H1 (cell line): ENCODE results near the gene RAB11FIP3. TPM values are rescaled to one million over a fixed set of nuclear protein-coding genes. Genes with fewer than 3 reads are reported as not detected.

ENCODE experiments used
- CTCF ChIA-PET: fragments of 300-600 bp; sonication (Branson Sonifier 250); formaldehyde crosslinking; loops from one replicate; lab custom pipeline; 2021; ENCODE audit not compliant: partially characterized antibody; lab: Charles Lee
- POLR2A ChIA-PET: fragments of 300-600 bp; sonication (Branson Sonifier 250); formaldehyde crosslinking; loops from one replicate; lab custom pipeline; 2021; ENCODE audit warnings: inconsistent platforms; ENCODE audit not compliant: partially characterized antibody; lab: Charles Lee
- DNase-seq, 2 experiments: peaks; one replicate each; pipeline versions ENCODE4 v3.0.0 to v3.0.0-alpha.2; 2010 to 2022; ENCODE audit warnings: low spot score in 2 of 2, low read depth in 1 of 2, mixed read lengths in 1 of 2
- FAIRE-seq: peaks from 2 replicates; lab custom pipeline; 2011; peaks lifted over from hg19 to GRCh38; lab: Jason Lieb, UNC
- H2AFZ ChIP-seq: 2 replicates; pipeline ENCODE4 v1.8.1; 2012; ENCODE audit warnings: low read length, inconsistent platforms
- H2AK5ac ChIP-seq: 2 replicates; pipeline ENCODE4 v1.6.1; 2013; ENCODE audit warnings: low read depth, low read length
- H2BK120ac ChIP-seq: replicated peaks from 2 replicates; pipeline ENCODE3; 2013; ENCODE audit warnings: low read depth, low read length, inconsistent platforms
- H2BK12ac ChIP-seq: 2 replicates; pipeline ENCODE4 v1.6.1; 2013; ENCODE audit warnings: low read depth, low read length
- H2BK15ac ChIP-seq: 2 replicates; pipeline ENCODE4 v1.6.1; 2013; ENCODE audit warnings: low read length
- H2BK20ac ChIP-seq: 2 replicates; pipeline ENCODE4 v1.6.1; 2013; ENCODE audit warnings: low read length
- H2BK5ac ChIP-seq: 2 replicates; pipeline ENCODE4 v1.6.1; 2013; ENCODE audit warnings: low read depth, low read length
- H3K14ac ChIP-seq: 2 replicates; pipeline ENCODE4 v1.6.1; 2013; ENCODE audit warnings: inconsistent platforms; ENCODE audit not compliant: insufficient read length
- H3K18ac ChIP-seq: 2 replicates; pipeline ENCODE4 v1.6.1; 2013; ENCODE audit warnings: low read length; ENCODE audit errors: extremely low read depth
- H3K23ac ChIP-seq: 2 replicates; pipeline ENCODE4 v1.6.1; 2013; ENCODE audit warnings: inconsistent platforms; ENCODE audit not compliant: insufficient read length
- H3K23me2 ChIP-seq: 2 replicates; pipeline ENCODE4 v1.6.1; 2013; ENCODE audit warnings: low read depth, low read length
- H3K27ac ChIP-seq: 2 replicates; pipeline ENCODE4 v1.6.1; 2011; ENCODE audit warnings: low read depth, low read length, inconsistent platforms
- H3K27me3 ChIP-seq, 4 experiments: replicated peaks in 1 of 4; 1 replicate in 1 of 4; 2 replicates in 3 of 4; pipeline versions ENCODE4 v1.6.1 to v1.8.1; 2011 to 2013; ENCODE audit warnings: low read length in 3 of 4, mild to moderate bottlenecking in 3 of 4, inconsistent platforms in 2 of 4, mixed read lengths in 2 of 4, moderate library complexity in 1 of 4; ENCODE audit not compliant: control insufficient read depth in 3 of 4, insufficient read depth in 3 of 4; ENCODE audit errors: extremely low read depth in 1 of 4
- H3K36me3 ChIP-seq, 4 experiments: 2 replicates each; pipeline versions ENCODE4 v1.6.1 to v1.8.1; 2011 to 2013; ENCODE audit warnings: mild to moderate bottlenecking in 4 of 4, low read length in 3 of 4, moderate library complexity in 2 of 4, control low read depth in 1 of 4, inconsistent platforms in 1 of 4; ENCODE audit not compliant: insufficient read depth in 4 of 4, control insufficient read depth in 2 of 4
- H3K4ac ChIP-seq: replicated peaks from 2 replicates; pipeline ENCODE3; 2013; ENCODE audit warnings: low read length, low read depth, mixed read lengths, inconsistent platforms; ENCODE audit not compliant: insufficient read length
- H3K4me1 ChIP-seq, 4 experiments: replicated peaks in 1 of 4; 1 replicate in 1 of 4; 2 replicates in 3 of 4; pipeline versions ENCODE4 v1.6.1 to v1.8.1; 2011 to 2013; ENCODE audit warnings: low read length in 3 of 4, inconsistent platforms in 2 of 4, mixed read lengths in 1 of 4; ENCODE audit not compliant: insufficient read depth in 4 of 4, control insufficient read depth in 3 of 4
- H3K4me2 ChIP-seq, 2 experiments: 2 replicates each; pipeline versions ENCODE4 v1.6.1 to v1.8.1; 2011 to 2013; ENCODE audit warnings: low read depth in 2 of 2, low read length in 2 of 2, control low read depth in 1 of 2, inconsistent platforms in 1 of 2, mild to moderate bottlenecking in 1 of 2; ENCODE audit not compliant: insufficient read depth in 1 of 2
- H3K4me3 ChIP-seq, 4 experiments: fragments of 200-600, 300-600 bp in 1 of 4; sonication (generic), shearing (Covaris generic), sonication (Bioruptor Twin) in 1 of 4; 2 replicates each; pipeline versions ENCODE4 v1.5.1 to v1.8.1; 2011 to 2016; ENCODE audit warnings: low read length in 4 of 4, low read depth in 3 of 4, control low read depth in 2 of 4, inconsistent platforms in 2 of 4, mild to moderate bottlenecking in 2 of 4, mixed read lengths in 1 of 4, moderate library complexity in 1 of 4; ENCODE audit not compliant: insufficient read depth in 2 of 4; ENCODE audit errors: extremely low read depth in 1 of 4
- H3K56ac ChIP-seq: replicated peaks from 2 replicates; pipeline ENCODE3; 2013; ENCODE audit warnings: low read depth, mild to moderate bottlenecking, mixed read lengths, low read length, inconsistent platforms; ENCODE audit not compliant: insufficient read length
- H3K79me1 ChIP-seq: 2 replicates; pipeline ENCODE4 v1.6.1; 2013; ENCODE audit warnings: low read depth, low read length, control low read depth
- H3K79me2 ChIP-seq, 2 experiments: 2 replicates each; pipeline versions ENCODE4 v1.6.1 to v1.8.1; 2012 to 2013; ENCODE audit warnings: low read length in 2 of 2, mild to moderate bottlenecking in 2 of 2, inconsistent platforms in 1 of 2; ENCODE audit not compliant: insufficient read depth in 2 of 2, control insufficient read depth in 1 of 2
- H3K9ac ChIP-seq, 4 experiments: replicated peaks in 1 of 4; 1 replicate in 1 of 4; 2 replicates in 3 of 4; pipeline versions ENCODE4 v1.6.1 to v1.8.1; 2011 to 2013; ENCODE audit warnings: low read depth in 3 of 4, low read length in 3 of 4, control low read depth in 2 of 4, mild to moderate bottlenecking in 2 of 4, moderate library complexity in 2 of 4, inconsistent platforms in 1 of 4; ENCODE audit errors: extremely low read depth in 1 of 4
- H3K9me3 ChIP-seq, 2 experiments: 2 replicates each; pipeline versions ENCODE4 v1.6.1 to v1.8.1; 2012 to 2013; ENCODE audit warnings: mild to moderate bottlenecking in 2 of 2, moderate library complexity in 2 of 2, control low read depth in 1 of 2, inconsistent platforms in 1 of 2, low read depth in 1 of 2, low read length in 1 of 2, mixed read lengths in 1 of 2; ENCODE audit not compliant: insufficient read depth in 2 of 2
- H4K20me1 ChIP-seq, 2 experiments: replicated peaks in 1 of 2; 2 replicates each; pipeline versions ENCODE3 to v1.8.1; 2011 to 2013; ENCODE audit warnings: inconsistent platforms in 2 of 2, low read length in 2 of 2, mild to moderate bottlenecking in 1 of 2; ENCODE audit not compliant: insufficient read depth in 2 of 2, control insufficient read depth in 1 of 2
- H4K5ac ChIP-seq: 2 replicates; pipeline ENCODE4 v1.6.1; 2013; ENCODE audit warnings: low read length, low read depth, mixed read lengths, inconsistent platforms; ENCODE audit not compliant: insufficient read length
- H4K8ac ChIP-seq: 2 replicates; pipeline ENCODE4 v1.8.0; 2013; ENCODE audit warnings: mild to moderate bottlenecking, moderate library complexity, low read length, inconsistent platforms; ENCODE audit not compliant: insufficient read depth; ENCODE audit errors: extremely low read depth
- H4K91ac ChIP-seq: replicated peaks from 2 replicates; pipeline ENCODE3; 2013; ENCODE audit warnings: low read length, mixed read lengths, inconsistent platforms; ENCODE audit not compliant: insufficient read length
- EZH2 ChIP-seq: fragments of 200-600 bp; sonication (generic); IDR thresholded peaks from 2 replicates; pipeline ENCODE4 v1.7.1; 2012; ENCODE audit warnings: low read depth, mild to moderate bottlenecking, moderate library complexity, low read length, inconsistent platforms; ENCODE audit not compliant: severe bottlenecking
- SIRT6 ChIP-seq: IDR thresholded peaks from one replicate; pipeline ENCODE4 v1.7.1; 2012; ENCODE audit warnings: low read length, inconsistent platforms
- WGBS, 2 experiments: shearing (Covaris generic) in 1 of 2; methylation state at CpG; one replicate each; pipeline versions ENCODE4 v1.1.6 to v1.1.7; 2013 to 2015; ENCODE audit warnings: low lambda C conversion rate in 2 of 2, mixed read lengths in 2 of 2, inconsistent platforms in 1 of 2, low coverage in 1 of 2, missing lambda C conversion rate in 1 of 2; ENCODE audit not compliant: insufficient replicate concordance in 2 of 2, insufficient coverage in 1 of 2, insufficient read length in 1 of 2; ENCODE audit errors: extremely low coverage in 1 of 2, missing lambda C conversion rate in 1 of 2; 5-methylcytosine and 5-hydroxymethylcytosine counted together
- polyA plus RNA-seq, 7 experiments: library from polyadenylated mRNA; depleted of rRNA in 3 of 7; stranded (reverse) in 5 of 7; unstranded in 2 of 7; fragments of >200 nt in 5 of 7; fragments of 200-250 nt in 2 of 7; gene quantifications; 1 replicate in 5 of 7; 2 replicates in 1 of 7; 4 replicates in 1 of 7; pipeline versions ENCODE4 v1.2.1 to v1.2.3, GENCODE V29; 2011 to 2013; ENCODE audit warnings: missing spikeins in 2 of 7, mixed read lengths in 2 of 7
- total RNA-seq: library from RNA; stranded (reverse); fragmentation: NEBNext Ultra II Directional; extraction: Animal tissue kit (Norgen Biotek cat#: 25700); gene quantifications from 2 replicates; pipeline ENCODE4 v1.2.1, GENCODE V29; 2021
- TF ChIP-seq, protein P1 (sequence below): IDR thresholded peaks from 2 replicates; pipeline ENCODE4 v1.6.1; 2012; ENCODE audit warnings: inconsistent platforms

Gene RAB11FIP3
- total and polyA plus RNA-seq, 2 of the 8 experiments (the other 6 are each of a cell fraction or from before 2014, with no cell fraction given), result 9.3 to 35.2 TPM

GRCh38 chr16:454397-454940 is 29.0 kb downstream of the RAB11FIP3 start:
- no peak overlapping the region for H3K4me2 ChIP-seq
- H2BK120ac ChIP-seq, result no peak overlapping the region
- peaks cover 0 to 4% of the 10 kb centered on the region in 2 experiments; a peak in 1 of 4 replicates for H3K79me2 ChIP-seq
- H3K4ac ChIP-seq, result no peak overlapping the region
- peaks cover 2% of the 10 kb centered on the region; the same call in 1 of the 2 replicates for H3K79me1 ChIP-seq
- H4K20me1 ChIP-seq, result peaks cover 1 to 5% of the 10 kb centered on the region in 2 experiments
- H2BK12ac ChIP-seq, result no peak overlapping the region
- H3K9me3 ChIP-seq, result no peaks in the 10 kb centered on the region
- FAIRE-seq (no peak), DNase-seq (no peak)
- no peak overlapping the region for H3K23ac ChIP-seq
- H2AK5ac ChIP-seq, result no peak overlapping the region
- no peak overlapping the region for H2BK5ac ChIP-seq
- no peak overlapping the region for H3K4me3 ChIP-seq
- no peak overlapping the region for H4K8ac ChIP-seq
- H3K27me3 ChIP-seq, result no peaks in the 10 kb centered on the region
- no peak overlapping the region for H3K14ac ChIP-seq
- peaks cover 0 to 5% (median 2%) of the 10 kb centered on the region in 4 experiments; a peak in 3 of 7 replicates for H3K4me1 ChIP-seq
- H3K9ac ChIP-seq, result no peak overlapping the region
- H4K5ac ChIP-seq, result no peak overlapping the region
- H3K27ac ChIP-seq, result no peak overlapping the region
- no peaks in the 10 kb centered on the region for H3K23me2 ChIP-seq
- no peak overlapping the region for H3K56ac ChIP-seq
- no peak overlapping the region for H3K18ac ChIP-seq
- H2BK15ac ChIP-seq, result no peak overlapping the region
- POLR2A ChIA-PET, result no interaction called here
- CTCF ChIA-PET, result interaction anchor here (0.6 to 1.4 kb wide), 3 partner anchors 10 to 33 kb away, joined by 3 to 4 read pairs (median 3); no protein-coding TSS in a partner anchor
- TF ChIP-seq SIRT6 (no peak), EZH2 (no peak)
- TF ChIP-seq, protein P1, sequence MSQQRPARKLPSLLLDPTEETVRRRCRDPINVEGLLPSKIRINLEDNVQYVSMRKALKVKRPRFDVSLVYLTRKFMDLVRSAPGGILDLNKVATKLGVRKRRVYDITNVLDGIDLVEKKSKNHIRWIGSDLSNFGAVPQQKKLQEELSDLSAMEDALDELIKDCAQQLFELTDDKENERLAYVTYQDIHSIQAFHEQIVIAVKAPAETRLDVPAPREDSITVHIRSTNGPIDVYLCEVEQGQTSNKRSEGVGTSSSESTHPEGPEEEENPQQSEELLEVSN, result no peak
- H4K91ac ChIP-seq, result no peak overlapping the region
- H3K36me3 ChIP-seq, result no peaks in the 10 kb centered on the region
- H2BK20ac ChIP-seq, result no peak overlapping the region
- WGBS, 2 experiments, result 93% methylated on average over 13 of the region's 13 CpGs; no CpG with 5 or more reads in 1 of the 2 experiments
- H2AFZ ChIP-seq, result no peak overlapping the region
